Dendritic cell treated with granulocyte-macrophage colony-stimulating factor and Interleukin-4, amounts not matched to agents 40 ng/mL and 50 ng/mL, for 4 days (primary cell): Measurements from ENCODE around the gene SOX18.
"Not testable (repeated sequence)": the region's sequence is repeated elsewhere in the genome, so short reads cannot be mapped to it uniquely, and the experiment has no call there.

Experiments used
- H3K27ac Mint-ChIP-seq: one replicate; pipeline ENCODE4 v1.8.0; 2022; ENCODE audit warnings: mild to moderate bottlenecking, mixed read lengths
- H3K27me3 Mint-ChIP-seq: one replicate; pipeline ENCODE4 v1.8.0; 2022; ENCODE audit warnings: mild to moderate bottlenecking, mixed read lengths
- H3K36me3 Mint-ChIP-seq: one replicate; pipeline ENCODE4 v1.8.0; 2022; ENCODE audit warnings: low read depth, mixed read lengths
- H3K4me1 Mint-ChIP-seq: one replicate; pipeline ENCODE4 v1.8.0; 2022; ENCODE audit warnings: low read depth, mixed read lengths
- H3K4me3 Mint-ChIP-seq: one replicate; pipeline ENCODE4 v1.8.0; 2022; ENCODE audit warnings: mild to moderate bottlenecking, moderate library complexity, mixed read lengths
- H3K9me3 Mint-ChIP-seq: one replicate; pipeline ENCODE4 v1.8.0; 2022; ENCODE audit warnings: mixed read lengths
- intact Hi-C: fragments of 100-400 bp; cut with micrococcal nuclease; formaldehyde crosslinking; loops from one replicate; pipeline ENCODE4 v1.15.0; 2022

SOX18 gene

DNA sequence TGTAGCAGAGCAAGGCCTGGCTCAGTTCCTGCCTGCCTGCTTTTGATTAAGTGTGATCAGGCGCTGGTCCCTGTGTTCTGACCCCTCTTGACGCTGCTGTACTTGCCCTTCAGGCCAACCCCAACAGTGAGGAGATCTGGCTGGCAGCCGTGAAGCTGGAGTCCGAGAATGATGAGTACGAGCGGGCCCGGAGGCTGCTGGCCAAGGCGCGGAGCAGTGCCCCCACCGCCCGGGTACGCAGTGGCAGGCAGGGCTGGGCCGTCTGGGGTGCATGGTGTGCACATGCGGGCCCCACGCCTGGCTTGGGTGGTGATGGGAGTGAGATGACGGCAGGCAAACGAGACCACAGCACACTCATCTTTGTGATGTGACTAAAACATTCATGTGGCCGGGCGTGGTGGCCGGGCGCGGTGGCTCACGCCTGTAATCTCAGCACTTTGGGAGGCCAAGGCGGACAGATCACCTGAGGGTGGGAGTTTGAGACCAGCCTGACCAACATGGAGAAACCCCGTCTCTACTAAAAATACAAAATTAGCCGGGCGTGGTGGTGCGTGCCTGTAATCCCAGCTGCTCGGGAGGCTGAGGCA is 23.5 kb downstream of the SOX18 start:
- Mint-ChIP-seq H3K4me3 (no peak overlapping the region), H3K4me1 (no peaks in the 10 kb centered on the region), H3K27me3 (no peaks in the 10 kb centered on the region), H3K9me3 (no peaks in the 10 kb centered on the region), H3K36me3 (peaks cover 100% of the 10 kb centered on the region), H3K27ac (no peak overlapping the region)
- intact Hi-C loops, result no loop called here

DNA sequence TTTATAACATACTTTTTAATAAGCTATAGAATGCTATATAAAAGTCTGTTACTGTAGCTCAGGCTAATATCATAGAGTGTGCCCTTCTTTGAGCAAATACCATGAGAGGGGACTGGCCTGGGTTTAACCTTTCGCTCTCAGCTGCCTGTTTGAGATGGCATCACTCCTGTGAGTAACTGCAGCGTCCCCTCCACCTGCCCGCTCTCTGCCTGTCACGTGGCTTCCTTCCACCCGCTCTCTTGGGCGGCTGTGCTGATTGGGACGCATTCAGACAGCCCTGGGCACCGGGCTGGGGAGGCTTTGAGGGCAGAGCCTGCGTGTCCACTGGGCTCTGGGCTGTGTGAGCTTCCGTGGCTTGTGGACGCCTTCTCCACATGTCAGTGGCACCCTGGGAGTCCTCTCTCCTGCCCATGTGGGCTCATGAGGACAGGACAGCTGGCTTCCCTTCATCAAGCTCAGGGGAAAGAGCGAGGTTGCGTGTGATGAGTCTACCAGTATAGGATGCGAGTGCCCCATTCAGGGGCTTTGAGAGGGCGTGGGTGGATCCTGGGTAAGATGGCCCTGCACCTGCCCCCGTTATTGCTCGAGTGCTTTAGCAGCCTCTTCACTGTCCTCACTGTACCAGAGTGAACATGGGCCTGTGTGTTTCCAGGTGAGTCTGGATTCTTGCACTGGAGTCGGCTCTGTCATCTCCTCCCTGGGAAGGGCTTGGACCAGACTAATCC is 24.2 kb downstream of the SOX18 start:
- H3K4me1 Mint-ChIP-seq, result no peaks in the 10 kb centered on the region
- intact Hi-C loops, result no loop called here
- peaks cover 99% of the 10 kb centered on the region for H3K36me3 Mint-ChIP-seq
- no peaks in the 10 kb centered on the region for H3K9me3 Mint-ChIP-seq
- H3K27me3 Mint-ChIP-seq, result no peaks in the 10 kb centered on the region
- H3K4me3 Mint-ChIP-seq, result no peak overlapping the region
- no peak overlapping the region for H3K27ac Mint-ChIP-seq

DNA sequence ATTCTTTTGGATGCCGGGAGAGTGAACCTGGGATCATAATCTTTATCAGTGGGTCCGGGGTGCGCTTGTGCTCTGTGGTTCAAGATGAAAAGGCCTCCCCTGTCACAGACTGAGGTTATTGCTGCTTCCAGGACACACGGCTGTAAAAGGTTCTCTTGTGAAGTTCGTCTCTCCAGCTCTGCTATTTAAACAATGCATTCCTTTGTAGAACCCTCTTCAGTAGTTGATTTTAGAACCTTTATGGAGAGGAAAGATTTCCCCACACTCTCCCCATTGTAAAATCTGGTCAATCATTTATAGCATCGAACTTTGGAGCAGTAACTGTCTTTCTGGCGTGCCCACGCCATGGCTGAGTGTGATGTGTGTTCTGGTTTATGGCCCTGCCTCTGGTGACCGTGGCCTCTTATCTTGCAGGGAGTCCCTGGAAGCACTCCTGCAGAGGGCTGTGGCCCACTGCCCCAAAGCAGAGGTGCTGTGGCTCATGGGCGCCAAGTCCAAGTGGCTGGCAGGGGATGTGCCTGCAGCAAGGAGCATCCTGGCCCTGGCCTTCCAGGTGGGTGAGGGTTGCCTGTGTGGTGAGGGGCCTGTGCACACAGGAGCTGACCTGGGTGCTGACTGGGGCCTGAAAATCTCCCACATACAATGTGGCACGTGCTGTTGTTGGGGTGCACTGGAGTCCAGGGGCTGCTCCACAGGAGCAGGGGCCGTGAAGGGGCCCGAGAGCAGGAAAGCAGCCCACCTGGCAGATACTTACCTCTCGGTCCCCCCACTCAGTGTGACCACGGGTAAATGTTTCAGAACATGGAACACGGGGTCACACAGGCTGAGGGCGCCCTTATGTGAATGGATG is 25.1 kb downstream of the SOX18 start:
- H3K4me1 Mint-ChIP-seq, result no peaks in the 10 kb centered on the region
- no peaks in the 10 kb centered on the region for H3K9me3 Mint-ChIP-seq
- no peak overlapping the region for H3K4me3 Mint-ChIP-seq
- no peak overlapping the region for H3K27ac Mint-ChIP-seq
- H3K36me3 Mint-ChIP-seq, result peaks cover 99% of the 10 kb centered on the region
- intact Hi-C loops, result no loop called here
- H3K27me3 Mint-ChIP-seq, result no peaks in the 10 kb centered on the region

DNA sequence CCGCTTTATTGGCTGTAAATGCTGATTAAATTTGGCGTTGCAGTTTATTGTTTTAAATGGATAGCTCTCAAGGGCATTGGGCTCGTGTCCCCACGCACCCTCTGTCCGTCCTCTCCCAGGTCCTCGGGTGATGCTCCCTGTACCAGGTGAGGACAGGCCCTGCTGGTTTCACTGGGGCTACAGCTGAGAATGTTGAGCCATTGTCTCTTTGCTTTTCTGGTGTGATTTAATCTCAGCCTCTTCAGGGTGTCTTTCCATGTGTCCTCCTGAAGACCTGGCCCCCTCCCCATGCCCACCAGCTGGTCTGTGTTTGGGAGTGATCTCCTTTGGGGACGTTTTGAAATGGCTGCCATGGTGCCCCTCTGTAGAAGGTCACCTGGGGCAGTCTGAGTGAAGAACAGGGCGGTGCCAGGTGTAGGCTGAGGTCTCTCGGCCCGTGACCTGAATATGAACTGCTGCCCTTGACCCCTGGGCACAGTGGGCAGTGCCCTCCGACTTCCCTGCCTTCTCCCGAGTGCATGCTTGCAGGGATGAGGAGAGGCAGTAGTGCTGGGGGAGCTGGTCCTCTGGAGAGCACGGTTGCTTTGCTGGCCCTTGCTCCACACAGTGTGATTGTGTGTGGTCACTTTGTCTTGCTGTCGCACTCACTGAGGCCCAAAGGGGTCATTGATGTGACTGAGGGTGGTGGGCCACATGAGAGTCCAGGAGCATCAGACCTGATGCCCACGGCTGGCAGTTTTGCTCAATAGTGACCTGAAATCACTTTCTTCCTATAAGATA is 25.9 kb downstream of the SOX18 start:
- H3K36me3 Mint-ChIP-seq, result peaks cover 99% of the 10 kb centered on the region

DNA sequence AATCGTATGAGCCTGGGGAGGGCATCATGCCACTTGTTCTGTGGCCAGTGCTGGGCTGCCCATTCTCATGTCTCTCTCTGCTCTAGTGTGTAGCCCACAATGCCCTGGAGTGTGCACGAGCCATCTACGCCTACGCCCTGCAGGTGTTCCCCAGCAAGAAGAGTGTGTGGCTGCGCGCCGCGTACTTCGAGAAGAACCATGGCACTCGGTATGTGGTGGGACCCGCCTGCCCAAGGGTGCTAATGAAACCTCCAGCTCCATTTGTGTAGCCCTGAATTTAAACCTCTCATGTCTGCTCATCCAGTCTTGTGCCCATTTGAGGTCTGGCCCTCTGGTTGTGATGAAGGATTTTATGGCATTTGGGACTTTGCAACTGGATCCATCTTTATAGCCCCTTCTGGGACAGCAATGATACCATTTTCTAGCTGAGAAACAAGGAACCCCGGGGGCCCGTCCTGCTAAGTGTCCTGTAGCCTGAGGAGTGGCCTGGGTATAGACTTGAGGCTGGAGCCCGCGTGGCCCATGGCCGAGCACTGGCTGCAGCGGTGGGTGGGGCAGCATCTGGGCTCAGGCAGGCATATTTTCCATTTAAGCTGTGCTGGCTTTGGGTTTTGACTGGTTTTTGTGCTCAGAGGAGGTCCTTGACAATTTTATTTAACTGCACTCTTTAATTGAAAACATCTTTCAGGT is 26.6 kb downstream of the SOX18 start:
- H3K4me1 Mint-ChIP-seq, result no peaks in the 10 kb centered on the region
- H3K4me3 Mint-ChIP-seq, result no peak overlapping the region
- H3K27me3 Mint-ChIP-seq, result no peaks in the 10 kb centered on the region
- no peaks in the 10 kb centered on the region for H3K9me3 Mint-ChIP-seq
- H3K36me3 Mint-ChIP-seq, result peaks cover 99% of the 10 kb centered on the region
- intact Hi-C loops, result no loop called here
- no peak overlapping the region for H3K27ac Mint-ChIP-seq

More for the DNA sequence above, 25.9 kb downstream of the SOX18 start:
- H3K9me3 Mint-ChIP-seq, result no peaks in the 10 kb centered on the region
- intact Hi-C loops, result no loop called here
- no peak overlapping the region for H3K4me3 Mint-ChIP-seq
- H3K27me3 Mint-ChIP-seq, result no peaks in the 10 kb centered on the region
- no peaks in the 10 kb centered on the region for H3K4me1 Mint-ChIP-seq
- H3K27ac Mint-ChIP-seq, result no peak overlapping the region

DNA sequence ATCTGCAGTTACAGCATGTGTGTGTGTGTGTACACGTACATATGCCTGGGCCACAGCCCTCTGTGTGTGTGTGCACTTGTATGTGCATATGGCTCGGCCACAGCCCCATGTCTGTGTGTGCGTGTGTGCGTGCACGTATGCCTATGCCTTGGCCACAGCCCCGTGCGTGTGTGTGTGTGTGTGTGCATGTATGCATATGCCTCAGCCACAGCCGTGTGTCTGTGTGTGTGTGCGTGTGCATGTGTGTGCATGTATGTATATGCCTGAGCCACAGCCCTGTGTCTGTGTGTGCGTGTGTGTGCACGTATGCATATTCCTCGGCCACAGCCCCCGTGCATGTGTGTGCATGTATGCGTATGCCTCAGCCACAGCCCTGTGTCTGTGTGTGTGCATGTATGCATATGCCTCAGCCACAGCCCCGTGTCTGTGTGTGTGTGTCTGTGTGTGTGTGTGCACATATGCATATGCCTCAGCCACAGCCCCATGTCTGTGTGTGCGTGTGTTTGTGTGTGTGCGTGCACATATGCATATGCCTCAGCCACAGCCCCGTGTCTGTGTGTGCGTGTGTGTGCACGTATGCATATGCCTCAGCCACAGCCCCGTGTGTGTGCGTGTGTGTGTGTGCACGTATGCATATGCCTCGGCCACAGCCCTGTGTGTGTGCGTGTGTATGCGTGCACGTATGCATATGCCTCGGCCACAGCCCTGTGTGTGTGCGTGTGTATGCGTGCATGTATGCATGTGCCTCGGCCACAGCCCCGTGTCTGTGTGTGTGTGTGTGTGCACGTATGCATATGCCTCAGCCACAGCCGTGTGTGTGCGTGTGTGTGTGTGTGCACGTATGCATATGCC is 28.1 kb downstream of the SOX18 start:
- H3K4me3 Mint-ChIP-seq, result no peak overlapping the region
- H3K27ac Mint-ChIP-seq, result no peak overlapping the region

DNA sequence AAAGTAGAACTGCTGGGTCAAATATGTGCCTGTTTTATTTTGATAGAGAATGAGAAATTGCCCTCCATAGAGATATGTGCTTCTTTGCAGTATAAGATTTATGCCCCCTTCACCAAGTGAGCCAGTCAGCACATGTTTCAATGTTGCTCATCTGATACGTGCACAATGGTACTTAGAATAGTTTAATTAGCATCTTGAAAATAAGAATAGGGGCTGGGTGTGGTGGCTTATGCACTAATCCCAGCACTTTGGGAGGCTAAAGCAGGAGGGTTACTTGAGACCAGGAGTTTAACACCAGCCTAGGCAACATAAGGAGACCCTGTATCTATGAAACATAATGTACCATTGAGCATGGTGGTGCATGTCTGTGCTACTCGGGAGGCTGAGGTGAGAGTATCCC is 33.8 kb downstream of the SOX18 start:
- Mint-ChIP-seq H3K4me3 (no peak overlapping the region), H3K27ac (no peak overlapping the region), H3K4me1 (no peaks in the 10 kb centered on the region), H3K9me3 (no peaks in the 10 kb centered on the region), H3K36me3 (peaks cover 90% of the 10 kb centered on the region), H3K27me3 (no peaks in the 10 kb centered on the region)
- intact Hi-C loops, result no loop called here

More for the DNA sequence above, 28.1 kb downstream of the SOX18 start:
- Mint-ChIP-seq H3K27me3 (no peaks in the 10 kb centered on the region), H3K4me1 (no peaks in the 10 kb centered on the region), H3K9me3 (no peaks in the 10 kb centered on the region), H3K36me3 (peaks cover 99% of the 10 kb centered on the region)
- intact Hi-C loops, result no loop called here

DNA sequence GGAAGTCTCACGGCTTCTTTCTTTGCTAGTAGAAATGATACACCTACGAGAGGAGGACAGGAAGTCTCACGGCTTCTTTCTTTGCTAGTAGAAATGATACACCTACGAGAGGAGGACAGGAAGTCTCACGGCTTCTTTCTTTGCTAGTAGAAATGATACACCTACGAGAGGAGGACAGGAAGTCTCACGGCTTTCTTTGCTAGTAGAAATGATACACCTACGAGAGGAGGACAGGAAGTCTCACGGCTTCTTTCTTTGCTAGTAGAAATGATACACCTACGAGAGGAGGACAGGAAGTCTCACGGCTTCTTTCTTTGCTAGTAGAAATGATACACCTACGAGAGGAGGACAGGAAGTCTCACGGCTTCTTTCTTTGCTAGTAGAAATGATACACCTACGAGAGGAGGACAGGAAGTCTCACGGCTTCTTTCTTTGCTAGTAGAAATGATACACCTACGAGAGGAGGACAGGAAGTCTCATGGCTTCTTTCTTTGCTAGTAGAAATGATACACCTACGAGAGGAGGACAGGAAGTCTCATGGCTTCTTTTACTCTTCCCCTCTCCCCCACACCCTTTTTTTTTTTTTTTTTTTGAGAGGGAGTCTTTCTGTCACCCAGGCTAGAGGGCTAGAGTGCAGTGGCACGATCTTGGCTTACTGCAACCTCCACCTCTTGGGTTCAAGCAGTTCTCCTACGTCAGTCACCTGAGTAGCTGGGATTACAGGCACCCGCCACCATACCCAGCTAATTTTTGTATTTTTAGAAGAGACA is 36.9 kb downstream of the SOX18 start:
- H3K4me3 Mint-ChIP-seq, H3K9me3 Mint-ChIP-seq, intact Hi-C loops: not testable (repeated sequence)

DNA sequence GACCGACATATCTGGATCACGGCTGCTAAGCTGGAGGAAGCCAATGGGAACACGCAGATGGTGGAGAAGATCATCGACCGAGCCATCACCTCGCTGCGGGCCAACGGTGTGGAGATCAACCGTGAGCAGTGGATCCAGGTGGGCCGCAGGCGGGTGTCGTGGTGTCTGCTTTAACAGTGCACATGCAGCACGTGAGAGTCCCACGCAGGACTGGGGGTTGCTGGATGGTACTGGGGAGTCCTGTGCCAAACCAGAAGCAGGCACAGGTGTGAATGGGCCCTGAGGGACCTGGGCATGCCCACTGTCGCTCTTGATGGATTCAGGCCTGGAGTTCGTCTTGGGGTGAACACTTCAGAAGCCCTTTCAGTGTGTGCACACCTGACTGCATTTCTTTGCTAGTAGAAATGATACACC is 38.1 kb downstream of the SOX18 start:
- no peaks in the 10 kb centered on the region for H3K27me3 Mint-ChIP-seq
- no peak overlapping the region for H3K27ac Mint-ChIP-seq
- peaks cover 7% of the 10 kb centered on the region for H3K9me3 Mint-ChIP-seq
- no peaks in the 10 kb centered on the region for H3K4me1 Mint-ChIP-seq
- intact Hi-C loops, result no loop called here
- peaks cover 91% of the 10 kb centered on the region for H3K36me3 Mint-ChIP-seq
- no peak overlapping the region for H3K4me3 Mint-ChIP-seq

More for the DNA sequence above, 36.9 kb downstream of the SOX18 start:
- peaks cover 91% of the 10 kb centered on the region for H3K36me3 Mint-ChIP-seq
- H3K4me1 Mint-ChIP-seq, H3K27me3 Mint-ChIP-seq, H3K27ac Mint-ChIP-seq: not testable (repeated sequence)

DNA sequence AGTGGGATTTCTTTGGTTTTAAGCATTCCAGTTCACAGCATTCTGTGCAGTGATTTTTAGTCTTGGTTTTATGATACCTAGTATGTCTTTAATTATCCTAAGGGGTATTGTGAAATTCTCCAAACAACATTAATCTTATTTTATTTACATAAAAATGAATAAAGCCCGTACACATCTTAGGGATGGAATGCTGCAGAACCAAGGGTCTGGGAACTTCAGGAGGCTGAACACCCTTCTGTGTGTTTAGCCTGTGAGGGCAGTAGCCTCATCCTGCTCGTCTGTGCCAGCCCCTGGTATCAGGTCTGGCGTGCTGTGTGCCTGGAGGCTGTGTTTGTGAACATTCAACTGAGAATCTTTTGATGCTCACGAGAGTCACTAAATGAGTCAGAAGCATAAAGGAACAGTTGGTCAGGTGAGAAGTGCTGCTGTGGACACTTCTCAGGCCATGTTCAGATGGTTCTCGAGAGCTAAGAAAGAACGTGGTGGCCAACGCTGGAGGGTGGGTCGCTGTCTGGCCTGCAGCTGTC is 38.7 kb downstream of the SOX18 start:
- intact Hi-C loops, result no loop called here
- no peaks in the 10 kb centered on the region for H3K27me3 Mint-ChIP-seq
- H3K4me1 Mint-ChIP-seq, result no peaks in the 10 kb centered on the region
- no peak overlapping the region for H3K4me3 Mint-ChIP-seq
- H3K27ac Mint-ChIP-seq, result no peak overlapping the region
- H3K9me3 Mint-ChIP-seq, result peaks cover 7% of the 10 kb centered on the region
- H3K36me3 Mint-ChIP-seq, result peaks cover 91% of the 10 kb centered on the region

DNA sequence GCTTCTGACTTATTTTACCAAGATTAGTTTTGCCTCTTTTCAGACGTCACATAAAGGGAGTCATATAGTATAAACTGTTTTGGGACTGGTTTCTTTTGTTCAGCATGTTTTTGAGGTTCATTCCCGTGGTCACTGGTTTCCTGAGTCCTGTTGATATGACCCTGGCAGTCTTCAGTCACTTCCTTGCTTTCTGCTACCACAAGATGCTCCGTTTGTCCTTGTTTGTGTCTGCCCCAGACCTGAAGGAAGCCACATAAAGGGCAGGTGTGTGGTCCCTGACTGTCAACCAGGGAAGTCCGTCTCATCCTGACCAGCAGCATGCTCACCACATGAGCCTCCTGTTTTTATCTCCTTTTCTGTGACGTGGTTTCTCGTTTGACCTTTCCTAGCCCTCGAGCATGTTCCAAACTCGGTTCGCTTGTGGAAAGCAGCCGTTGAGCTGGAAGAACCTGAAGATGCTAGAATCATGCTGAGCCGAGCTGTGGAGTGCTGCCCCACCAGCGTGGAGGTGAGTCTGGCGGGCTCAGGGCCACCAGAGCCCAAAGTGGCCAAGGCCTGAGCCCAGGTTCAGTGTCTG is 39.5 kb downstream of the SOX18 start:
- no peak overlapping the region for H3K4me3 Mint-ChIP-seq
- peaks cover 91% of the 10 kb centered on the region for H3K36me3 Mint-ChIP-seq
- intact Hi-C loops, result no loop called here
- no peaks in the 10 kb centered on the region for H3K27me3 Mint-ChIP-seq
- peaks cover 7% of the 10 kb centered on the region for H3K9me3 Mint-ChIP-seq
- no peak overlapping the region for H3K27ac Mint-ChIP-seq
- H3K4me1 Mint-ChIP-seq, result no peaks in the 10 kb centered on the region

DNA sequence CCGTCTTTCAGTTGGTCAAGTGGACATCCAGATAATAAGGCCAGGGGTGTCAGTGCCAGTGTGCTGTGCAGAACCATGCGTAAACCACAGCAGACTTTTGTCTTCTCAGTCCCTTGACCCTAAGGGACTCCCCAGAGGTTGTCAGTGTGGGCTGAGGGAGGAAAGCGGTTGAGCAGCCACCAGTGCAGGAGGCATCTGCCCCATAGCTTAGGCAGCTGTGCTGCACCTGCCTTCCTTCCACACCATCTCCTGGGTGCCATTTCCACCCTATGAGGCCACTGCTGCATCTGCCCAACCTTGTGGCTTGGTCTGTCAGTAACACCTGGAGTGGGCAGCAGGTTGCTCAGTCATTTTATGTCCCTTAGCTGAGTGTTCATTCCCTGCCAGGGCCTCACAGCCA is 42.5 kb downstream of the SOX18 start:
- Mint-ChIP-seq H3K27ac (no peak overlapping the region), H3K4me1 (no peaks in the 10 kb centered on the region), H3K36me3 (peaks cover 98% of the 10 kb centered on the region)

More for the DNA sequence above, 42.5 kb downstream of the SOX18 start:
- H3K4me3 Mint-ChIP-seq, result no peak overlapping the region
- H3K9me3 Mint-ChIP-seq, result peaks cover 7% of the 10 kb centered on the region
- intact Hi-C loops, result no loop called here
- no peaks in the 10 kb centered on the region for H3K27me3 Mint-ChIP-seq
